Hepatocyte (in vitro differentiated cells): ENCODE measurements around the gene ACTR6.

Experiments used
- EZH2 ChIP-seq: fragments of 200-600 bp; sonication (generic); IDR thresholded peaks from 2 replicates; pipeline ENCODE4 v1.6.1; 2016; ENCODE audit warnings: antibody characterized with exemption, mild to moderate bottlenecking, borderline replicate concordance
- EZH2phosphoT487 ChIP-seq: fragments of 200-600 bp; sonication (generic); IDR thresholded peaks from one replicate; pipeline ENCODE4 v1.6.1; 2018; ENCODE audit warnings: antibody characterized with exemption, mild to moderate bottlenecking, low read depth, moderate library complexity; ENCODE audit not compliant: unreplicated experiment, severe bottlenecking
- TF ChIP-seq, protein P1 (sequence below): fragments of 200-600 bp; sonication (generic); IDR thresholded peaks from 2 replicates; pipeline ENCODE4 v1.5.1; 2016; ENCODE audit warnings: antibody characterized with exemption, mild to moderate bottlenecking; ENCODE audit not compliant: poor library complexity

DNA sequence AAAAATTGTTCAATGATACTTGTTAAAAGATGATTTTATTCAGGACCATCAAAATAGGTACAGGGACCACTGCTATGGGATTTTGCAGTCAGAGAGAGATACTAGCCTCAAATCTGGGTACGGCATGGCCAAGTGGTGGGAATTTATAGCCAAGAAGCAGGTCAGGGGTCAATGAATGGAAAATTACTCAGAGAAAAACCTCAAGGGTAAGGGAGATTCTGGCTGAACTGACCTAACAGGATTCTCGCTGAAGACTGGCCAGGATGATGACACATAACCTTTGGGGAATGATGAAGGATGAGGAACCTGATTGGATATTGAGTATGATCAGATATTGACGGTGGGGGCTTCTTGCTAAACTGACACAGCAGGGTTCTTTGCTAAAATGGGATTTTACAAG, 33.6 kb downstream of the ACTR6 start:
- TF ChIP-seq, protein P1, sequence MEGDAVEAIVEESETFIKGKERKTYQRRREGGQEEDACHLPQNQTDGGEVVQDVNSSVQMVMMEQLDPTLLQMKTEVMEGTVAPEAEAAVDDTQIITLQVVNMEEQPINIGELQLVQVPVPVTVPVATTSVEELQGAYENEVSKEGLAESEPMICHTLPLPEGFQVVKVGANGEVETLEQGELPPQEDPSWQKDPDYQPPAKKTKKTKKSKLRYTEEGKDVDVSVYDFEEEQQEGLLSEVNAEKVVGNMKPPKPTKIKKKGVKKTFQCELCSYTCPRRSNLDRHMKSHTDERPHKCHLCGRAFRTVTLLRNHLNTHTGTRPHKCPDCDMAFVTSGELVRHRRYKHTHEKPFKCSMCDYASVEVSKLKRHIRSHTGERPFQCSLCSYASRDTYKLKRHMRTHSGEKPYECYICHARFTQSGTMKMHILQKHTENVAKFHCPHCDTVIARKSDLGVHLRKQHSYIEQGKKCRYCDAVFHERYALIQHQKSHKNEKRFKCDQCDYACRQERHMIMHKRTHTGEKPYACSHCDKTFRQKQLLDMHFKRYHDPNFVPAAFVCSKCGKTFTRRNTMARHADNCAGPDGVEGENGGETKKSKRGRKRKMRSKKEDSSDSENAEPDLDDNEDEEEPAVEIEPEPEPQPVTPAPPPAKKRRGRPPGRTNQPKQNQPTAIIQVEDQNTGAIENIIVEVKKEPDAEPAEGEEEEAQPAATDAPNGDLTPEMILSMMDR = no peak
- TF ChIP-seq EZH2phosphoT487 = no peak
- TF ChIP-seq EZH2 = no peak
